GM21423 (cell line): ENCODE measurements around the gene RFPL3.
"Not testable (repeated sequence)": the region's sequence is repeated elsewhere in the genome, so short reads cannot be mapped to it uniquely, and the experiment has no call there.

Experiments
- ATAC-seq: cut with Tn5 transposase; IDR thresholded peaks from one replicate; pipeline ENCODE4 v1.9.1; 2021; ENCODE audit warnings: mild to moderate bottlenecking, moderate library complexity; ENCODE audit not compliant: unreplicated experiment

RFPL3 gene

GRCh38 chr22:32352681-32353080 lies 5.0 kb upstream of the RFPL3 start:
- no peak for ATAC-seq

- no peak for ATAC-seq
These were observed 4.4 kb upstream of the RFPL3 start for GRCh38 chr22:32353292-32353691.

GRCh38 chr22:32353840-32354239 lies 3.8 kb upstream of the RFPL3 start:
- no peak for ATAC-seq

- no peak for ATAC-seq
These were observed 3.0 kb upstream of the RFPL3 start for GRCh38 chr22:32354360-32355351.

- no peak for ATAC-seq
These were observed 1.9 kb upstream of the RFPL3 start for GRCh38 chr22:32355760-32356159.

- ATAC-seq = not testable (repeated sequence)
These were observed 2.4 kb downstream of the RFPL3 start for GRCh38 chr22:32360096-32360495.

- ATAC-seq = no peak
These were observed 3.6 kb downstream of the RFPL3 start for GRCh38 chr22:32361257-32361656.

- ATAC-seq = no peak
These were observed 6.5 kb downstream of the RFPL3 start for GRCh38 chr22:32364210-32364609.

- no peak for ATAC-seq
These were observed 18.2 kb downstream of the RFPL3 start for GRCh38 chr22:32375678-32376450.

GRCh38 chr22:32376681-32377080 lies 19.0 kb downstream of the RFPL3 start:
- no peak for ATAC-seq

GRCh38 chr22:32378707-32379272 lies 21.1 kb downstream of the RFPL3 start:
- no peak for ATAC-seq

GRCh38 chr22:32380991-32381390 lies 23.3 kb downstream of the RFPL3 start:
- ATAC-seq = no peak

GRCh38 chr22:32385681-32386080 lies 28.0 kb downstream of the RFPL3 start:
- no peak for ATAC-seq

- ATAC-seq = no peak
These were observed 32.0 kb downstream of the RFPL3 start for GRCh38 chr22:32389685-32390084.

GRCh38 chr22:32395107-32395506 lies 37.4 kb downstream of the RFPL3 start:
- no peak for ATAC-seq

- no peak for ATAC-seq
These were observed 38.6 kb downstream of the RFPL3 start for GRCh38 chr22:32396255-32396654.

- ATAC-seq = no peak
These were observed 39.1 kb downstream of the RFPL3 start for GRCh38 chr22:32396746-32397145.

GRCh38 chr22:32401486-32401885 lies 43.8 kb downstream of the RFPL3 start:
- no peak for ATAC-seq

- ATAC-seq = no peak
These were observed 46.4 kb downstream of the RFPL3 start for GRCh38 chr22:32404021-32404420.

- ATAC-seq = peak; percentile 51
These were observed 49.6 kb downstream of the RFPL3 start for GRCh38 chr22:32407312-32407711.

- ATAC-seq = no peak
These were observed 50.3 kb downstream of the RFPL3 start for GRCh38 chr22:32407936-32408335.
